Keratinocyte (primary cell): ENCODE measurements around the gene SOCS6. TPM values are rescaled to one million over a fixed set of nuclear protein-coding genes. Genes with fewer than 3 reads are reported as not detected.
"Not testable (repeated sequence)": the region's sequence is repeated elsewhere in the genome, so short reads cannot be mapped to it uniquely, and the experiment has no call there.

Source experiments
- DNase-seq: peaks from one replicate; pipeline ENCODE4 v3.0.0-alpha.2; 2011; ENCODE audit warnings: low read depth, missing footprints, low spot score
- FAIRE-seq: peaks from 2 replicates; lab custom pipeline; 2011; peaks lifted over from hg19 to GRCh38; lab: Jason Lieb, UNC
- H2AFZ ChIP-seq: 2 replicates; pipeline ENCODE4 v1.6.0; 2012; ENCODE audit warnings: low read length, control low read depth, inconsistent platforms; ENCODE audit not compliant: control insufficient read depth
- H3K27ac ChIP-seq: 2 replicates; pipeline ENCODE4 v1.5.1; 2011; ENCODE audit warnings: low read length; ENCODE audit not compliant: control insufficient read depth, insufficient read depth
- H3K27me3 ChIP-seq: 3 replicates; pipeline ENCODE4 v1.6.0; 2011; ENCODE audit warnings: low read length; ENCODE audit not compliant: control insufficient read depth, insufficient read depth; ENCODE audit errors: extremely low read depth
- H3K36me3 ChIP-seq, 2 experiments: 2 replicates in 1 of 2; 3 replicates in 1 of 2; pipeline ENCODE4 v1.5.1; 2011; ENCODE audit warnings: low read length in 2 of 2, mild to moderate bottlenecking in 1 of 2; ENCODE audit not compliant: control insufficient read depth in 2 of 2, insufficient read depth in 2 of 2; ENCODE audit errors: extremely low read depth in 1 of 2
- H3K4me1 ChIP-seq: 3 replicates; pipeline ENCODE4 v1.5.1; 2011; ENCODE audit warnings: low read length; ENCODE audit not compliant: control insufficient read depth, insufficient read depth; ENCODE audit errors: extremely low read depth
- H3K4me2 ChIP-seq: 3 replicates; pipeline ENCODE4 v1.6.0; 2011; ENCODE audit warnings: low read depth, low read length; ENCODE audit not compliant: control insufficient read depth, insufficient read depth; ENCODE audit errors: extremely low read depth
- H3K4me3 ChIP-seq, 3 experiments: fragments of 200-600 bp in 1 of 3; sonication (generic) in 1 of 3; 2 replicates in 2 of 3; 3 replicates in 1 of 3; pipeline ENCODE4 v1.5.1; 2011 to 2016; ENCODE audit warnings: low read length in 3 of 3, mild to moderate bottlenecking in 3 of 3, control low read depth in 2 of 3, inconsistent platforms in 1 of 3, low read depth in 1 of 3, mixed read lengths in 1 of 3, mixed run types in 1 of 3, moderate library complexity in 1 of 3; ENCODE audit not compliant: control insufficient read depth in 2 of 3, insufficient read depth in 2 of 3; ENCODE audit errors: extremely low read depth in 1 of 3
- H3K79me2 ChIP-seq: 2 replicates; pipeline ENCODE4 v1.6.0; 2012; ENCODE audit warnings: low read length; ENCODE audit not compliant: control insufficient read depth, insufficient read depth
- H3K9ac ChIP-seq: 3 replicates; pipeline ENCODE4 v1.6.0; 2011; ENCODE audit warnings: low read length; ENCODE audit not compliant: control insufficient read depth, insufficient read depth; ENCODE audit errors: extremely low read depth
- H3K9me1 ChIP-seq: 3 replicates; pipeline ENCODE4 v1.6.0; 2011; ENCODE audit warnings: low read length; ENCODE audit not compliant: control insufficient read depth, insufficient read depth; ENCODE audit errors: extremely low read depth
- H3K9me3 ChIP-seq: 2 replicates; pipeline ENCODE4 v1.5.1; 2012; ENCODE audit warnings: low read depth, low read length; ENCODE audit not compliant: control insufficient read depth
- H4K20me1 ChIP-seq: 3 replicates; pipeline ENCODE4 v1.6.0; 2011; ENCODE audit warnings: low read length; ENCODE audit not compliant: control insufficient read depth, insufficient read depth; ENCODE audit errors: extremely low read depth
- CTCF ChIP-seq, 3 experiments: IDR thresholded peaks in 1 of 3; conservative IDR thresholded peaks in 1 of 3; optimal IDR thresholded peaks in 1 of 3; 2 replicates in 2 of 3; 3 replicates in 1 of 3; pipeline versions ENCODE3 to v1.5.1; 2011; ENCODE audit warnings: low read length in 3 of 3, mild to moderate bottlenecking in 3 of 3, moderate library complexity in 2 of 3, control low read depth in 1 of 3, inconsistent platforms in 1 of 3; ENCODE audit not compliant: insufficient read depth in 2 of 3; ENCODE audit errors: extremely low read depth in 1 of 3
- EZH2 ChIP-seq: IDR thresholded peaks from one replicate; pipeline ENCODE4 v1.6.1; 2012; ENCODE audit warnings: inconsistent platforms, mild to moderate bottlenecking, low read length, moderate library complexity
- dilution Hi-C: fragments of 300-500 bp; cut with MboI; formaldehyde crosslinking; loops from one replicate; pipeline ENCODE4 v1.7.0; 2020; ENCODE audit warnings: low sequenced_read_pairs; ENCODE audit not compliant: extremely low pct_ligation_motif_present
- polyA plus RNA-seq, 5 experiments: library from polyadenylated mRNA; depleted of rRNA in 3 of 5; stranded (reverse) in 3 of 5; stranded (forward) in 1 of 5; unstranded in 1 of 5; fragments of >200 nt; gene quantifications; 1 replicate in 1 of 5; 2 replicates in 3 of 5; 3 replicates in 1 of 5; pipeline versions ENCODE4 v1.2.1 to v1.2.3, GENCODE V29; 2011 to 2012; ENCODE audit warnings: missing spikeins in 2 of 5, low read depth in 1 of 5, low replicate concordance in 1 of 5

Gene SOCS6
- polyA plus RNA-seq, 1 donor (not counting 4 experiments of a cell fraction or from before 2014, with no cell fraction given), result 22.2 TPM

GRCh38 chr18:70366670-70367069 is 77.8 kb downstream of the SOCS6 start:
- peaks cover 10% of the 10 kb centered on the region for H3K4me1 ChIP-seq
- no peak overlapping the region for H3K4me3 ChIP-seq
- FAIRE-seq, result no peak
- H3K9ac ChIP-seq, result no peak overlapping the region
- DNase-seq, result no peak
- no peaks in the 10 kb centered on the region for H3K27me3 ChIP-seq
- H3K36me3 ChIP-seq, result no peaks in the 10 kb centered on the region
- H3K27ac ChIP-seq, result no peak overlapping the region
- no peaks in the 10 kb centered on the region for H3K9me1 ChIP-seq
- no peaks in the 10 kb centered on the region for H4K20me1 ChIP-seq
- H2AFZ ChIP-seq, result no peak overlapping the region
- dilution Hi-C loops, result no loop called here
- H3K9me3 ChIP-seq, result no peaks in the 10 kb centered on the region
- no peak overlapping the region for H3K4me2 ChIP-seq
- H3K79me2 ChIP-seq, result no peaks in the 10 kb centered on the region
- TF ChIP-seq EZH2 (no peak), CTCF (optimal IDR thresholded peaks at IDR 0.05 in 1 of 3, IDR thresholded peaks at IDR 0.05 in 1 of 3, conservative IDR thresholded peaks at IDR 0.05 in 1 of 3; ENCODE audit: extremely low read depth in 1 of 3, insufficient read depth in 2 of 3, low read length in 3 of 3) (no peak)

GRCh38 chr18:70367344-70367743 is 78.5 kb downstream of the SOCS6 start:
- H2AFZ ChIP-seq, H3K27ac ChIP-seq, H3K27me3 ChIP-seq, H3K79me2 ChIP-seq, H3K9ac ChIP-seq, DNase-seq, H3K4me2 ChIP-seq, H4K20me1 ChIP-seq, H3K36me3 ChIP-seq, FAIRE-seq, H3K4me3 ChIP-seq, dilution Hi-C loops, H3K9me3 ChIP-seq, H3K9me1 ChIP-seq: not testable (repeated sequence)
- peaks cover 17% of the 10 kb centered on the region for H3K4me1 ChIP-seq

GRCh38 chr18:70368903-70369302 is 80.1 kb downstream of the SOCS6 start:
- no peak overlapping the region for H3K4me2 ChIP-seq
- no peaks in the 10 kb centered on the region for H3K27me3 ChIP-seq
- no peak overlapping the region for H3K9ac ChIP-seq
- H3K4me1 ChIP-seq, result peaks cover 32% of the 10 kb centered on the region
- H4K20me1 ChIP-seq, result no peaks in the 10 kb centered on the region
- no peaks in the 10 kb centered on the region for H3K9me3 ChIP-seq
- DNase-seq, result no peak
- dilution Hi-C loops, result no loop called here
- no peak for FAIRE-seq
- TF ChIP-seq CTCF (optimal IDR thresholded peaks at IDR 0.05 in 1 of 3, IDR thresholded peaks at IDR 0.05 in 1 of 3, conservative IDR thresholded peaks at IDR 0.05 in 1 of 3; ENCODE audit: extremely low read depth in 1 of 3, insufficient read depth in 2 of 3, low read length in 3 of 3), result no peak
- TF ChIP-seq EZH2, result no peak
- no peak overlapping the region for H3K4me3 ChIP-seq
- no peaks in the 10 kb centered on the region for H3K79me2 ChIP-seq
- no peaks in the 10 kb centered on the region for H3K9me1 ChIP-seq
- H3K36me3 ChIP-seq, result no peaks in the 10 kb centered on the region
- no peak overlapping the region for H3K27ac ChIP-seq
- no peak overlapping the region for H2AFZ ChIP-seq
